Measurements from ENCODE around the gene DBI.
A peak's percentile ranks its signal among the peaks of the same experiment; 100 is the strongest.
"Not testable (repeated sequence)": the region's sequence is repeated elsewhere in the genome, so short reads cannot be mapped to it uniquely, and the experiment has no call there.

The DBI gene

DNA sequence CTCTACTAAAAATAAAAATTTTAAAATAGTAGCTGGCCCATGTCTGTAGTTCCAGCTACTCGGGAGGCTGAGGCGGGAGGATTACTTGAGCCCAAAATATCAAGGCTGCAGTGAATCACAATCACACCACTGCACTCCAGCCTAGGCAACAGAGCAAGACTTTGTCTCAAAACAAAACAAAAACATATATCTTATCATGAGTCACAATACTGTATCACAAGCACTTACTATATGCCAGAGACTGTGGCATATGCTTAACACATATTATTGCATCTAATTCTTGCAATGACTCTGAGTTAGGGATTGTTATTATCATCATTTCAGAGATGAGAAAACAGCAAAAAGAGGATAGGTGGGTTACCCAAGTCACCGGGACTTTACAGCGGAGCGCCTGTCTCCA lies 35.3 kb downstream of the DBI start:
- no peak for DNase-seq (ENCODE audit: low read depth)

- no peak for DNase-seq (ENCODE audit: low read depth)
Measured at GRCh38 chr2:119402645-119403560, 36.1 kb downstream of the DBI start.

GRCh38 chr2:119403618-119404017 lies 36.8 kb downstream of the DBI start:
- not testable (repeated sequence) for DNase-seq (ENCODE audit: low read depth)

DNA sequence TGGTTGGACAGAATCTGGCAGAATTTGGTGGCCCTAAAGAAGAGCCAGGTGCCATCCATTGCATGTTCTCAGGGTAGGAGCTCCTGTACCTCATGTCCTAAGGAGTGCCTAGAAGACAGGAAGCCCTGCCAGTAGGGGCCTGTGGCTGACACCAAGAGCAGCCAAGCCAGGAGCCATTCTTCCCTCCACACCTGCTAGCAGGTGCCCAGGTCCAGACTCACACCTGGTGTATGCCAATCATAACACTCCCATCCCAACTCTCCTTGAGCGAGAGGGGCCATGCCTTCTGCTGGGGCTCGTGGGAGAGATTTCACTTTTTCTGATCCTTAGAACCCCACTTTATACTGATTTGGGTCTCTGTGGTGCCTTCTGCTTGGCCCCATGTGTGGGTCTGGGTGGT lies 38.4 kb downstream of the DBI start:
- DNase-seq (ENCODE audit: low read depth), result no peak

- DNase-seq (ENCODE audit: low read depth), result peak; percentile 12
Measured at GRCh38 chr2:119407430-119408220, 40.8 kb downstream of the DBI start.

DNA sequence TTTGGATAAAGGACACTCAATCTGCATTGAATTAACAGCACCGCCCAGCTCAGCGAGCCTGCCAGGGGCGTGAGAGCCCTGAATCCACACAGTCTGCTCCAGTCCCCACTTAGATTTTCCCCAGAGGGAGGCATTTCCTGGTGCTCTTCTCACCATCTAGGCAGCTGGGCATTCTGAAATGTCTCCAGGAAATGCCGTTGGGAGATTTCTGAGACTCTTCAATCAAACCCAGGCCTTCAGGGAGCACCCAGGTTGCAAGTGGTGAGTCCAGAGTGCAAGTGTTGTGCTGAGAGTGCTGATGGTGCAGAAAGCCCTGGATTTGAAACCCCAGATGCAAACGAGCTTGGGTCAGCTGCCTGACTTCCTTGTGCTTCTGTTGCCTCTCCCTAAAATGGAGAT lies 41.4 kb downstream of the DBI start:
- DNase-seq (ENCODE audit: low read depth), result no peak

DNA sequence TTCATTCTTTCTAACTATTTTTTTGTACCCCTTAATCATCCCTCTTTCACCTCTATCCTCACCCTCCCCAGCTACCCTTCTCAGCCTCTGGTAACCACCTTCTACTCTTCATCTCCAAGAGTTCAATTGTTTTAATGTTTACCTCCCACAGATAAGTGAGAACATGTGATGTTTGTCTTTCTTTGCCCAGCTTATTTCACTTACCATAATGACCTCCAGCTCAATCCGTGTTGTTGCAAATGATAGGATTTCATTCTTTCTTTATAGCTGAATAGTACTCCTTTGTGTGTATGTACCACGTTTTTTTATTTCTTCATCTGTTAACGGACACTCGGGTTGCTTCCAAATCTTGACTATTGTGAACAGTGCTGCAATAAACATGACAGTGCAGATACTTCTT lies 42.7 kb downstream of the DBI start:
- no peak for DNase-seq (ENCODE audit: low read depth)

DNA sequence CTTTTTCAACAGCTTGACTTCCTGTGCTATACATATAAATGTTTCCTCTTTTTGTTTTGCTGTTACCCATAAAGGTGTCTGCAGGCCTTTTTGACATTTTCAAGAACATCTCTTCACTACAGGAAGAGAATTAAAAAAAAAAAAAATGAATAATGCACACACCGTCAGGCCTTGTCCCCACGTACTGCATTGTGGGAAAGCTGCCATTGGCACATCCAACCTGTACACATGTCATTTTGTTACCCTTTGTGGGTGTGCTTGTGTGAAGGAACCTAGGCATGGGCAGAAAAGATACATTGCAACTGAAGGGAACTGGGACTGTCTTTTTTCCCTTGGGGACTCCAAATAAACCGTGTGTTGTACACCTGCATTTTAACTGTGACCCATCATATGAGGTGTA lies 48.1 kb downstream of the DBI start:
- DNase-seq (ENCODE audit: low read depth), result no peak

GRCh38 chr2:119415630-119416029 lies 48.9 kb downstream of the DBI start:
- no peak for DNase-seq (ENCODE audit: low read depth)

GRCh38 chr2:119416299-119416923 lies 49.6 kb downstream of the DBI start:
- no peak for DNase-seq (ENCODE audit: low read depth)

DNA sequence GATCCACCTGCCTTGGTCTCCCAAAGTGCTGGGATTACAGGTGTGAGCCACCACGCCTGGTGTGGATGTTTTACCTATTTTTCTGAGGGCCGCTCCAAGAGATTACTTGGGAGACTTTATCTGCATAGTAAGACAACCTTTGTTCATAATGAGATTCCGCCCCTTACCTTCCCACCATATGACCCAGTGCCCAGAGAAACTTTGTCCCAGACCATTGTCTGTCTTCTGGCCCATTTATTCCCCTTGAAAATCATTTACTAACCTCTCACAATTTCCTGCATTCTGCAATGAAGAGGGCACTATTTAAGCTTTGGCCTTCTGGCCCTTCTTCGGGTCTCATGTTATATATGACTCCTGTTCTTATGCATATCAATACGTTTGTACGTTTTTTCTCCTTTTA lies 51.1 kb downstream of the DBI start:
- no peak for DNase-seq (ENCODE audit: low read depth)

- DNase-seq (ENCODE audit: low read depth), result no peak
Measured at GRCh38 chr2:119419065-119419464, 52.3 kb downstream of the DBI start.

DNA sequence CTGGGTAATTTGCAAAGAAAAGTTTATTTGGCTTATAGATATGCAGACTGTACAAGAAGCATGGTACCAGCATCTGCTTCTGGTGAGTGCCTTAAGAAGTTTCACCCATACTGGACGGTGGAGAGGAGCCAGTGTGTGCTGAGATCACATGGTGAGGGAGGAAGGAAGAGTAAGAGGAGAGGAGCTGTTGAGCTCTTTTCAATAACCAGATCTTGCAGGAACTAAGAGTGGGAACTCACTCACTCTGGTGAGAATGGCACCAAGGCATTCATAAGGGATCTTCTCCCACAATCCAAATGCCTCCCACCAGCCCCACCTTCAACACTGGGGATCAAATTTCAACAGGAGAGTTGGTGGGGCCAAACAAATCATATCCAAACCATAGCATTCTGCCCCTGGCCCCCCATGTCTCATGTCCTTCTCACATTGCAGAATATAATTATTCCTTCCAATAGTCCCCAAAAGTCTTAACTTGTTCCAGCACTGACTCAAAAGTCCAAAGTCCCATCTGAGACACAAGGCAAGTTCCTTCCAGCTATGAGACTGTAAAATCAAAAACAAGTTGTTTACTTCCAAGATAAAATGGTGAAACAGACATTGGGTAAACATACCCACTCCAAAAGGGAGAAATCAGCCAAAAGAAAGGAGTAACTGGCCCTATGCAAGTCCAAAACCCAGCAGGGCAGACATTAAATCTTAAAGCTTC lies 53.2 kb downstream of the DBI start:
- no peak for DNase-seq (ENCODE audit: low read depth)

DNA sequence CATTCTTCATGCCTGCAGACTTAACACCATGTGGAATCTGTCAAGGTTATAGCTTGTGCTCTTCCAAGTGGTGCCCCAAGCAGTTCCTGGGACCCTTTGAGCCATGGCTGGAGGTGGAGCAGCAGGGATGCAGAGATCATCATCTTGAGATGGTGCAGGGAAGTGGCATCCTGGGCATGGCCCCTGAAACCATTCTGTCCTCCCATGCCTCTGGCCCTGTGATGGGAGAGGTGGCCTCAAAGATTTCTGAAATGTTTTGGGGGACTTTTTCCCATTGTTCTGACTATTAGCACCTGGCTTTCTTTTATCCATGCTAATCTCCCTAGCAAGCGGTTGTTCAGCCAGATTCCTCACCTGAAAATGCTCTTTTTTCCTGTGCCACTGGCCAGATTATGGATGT lies 54.5 kb downstream of the DBI start:
- no peak for DNase-seq (ENCODE audit: low read depth)

DNA sequence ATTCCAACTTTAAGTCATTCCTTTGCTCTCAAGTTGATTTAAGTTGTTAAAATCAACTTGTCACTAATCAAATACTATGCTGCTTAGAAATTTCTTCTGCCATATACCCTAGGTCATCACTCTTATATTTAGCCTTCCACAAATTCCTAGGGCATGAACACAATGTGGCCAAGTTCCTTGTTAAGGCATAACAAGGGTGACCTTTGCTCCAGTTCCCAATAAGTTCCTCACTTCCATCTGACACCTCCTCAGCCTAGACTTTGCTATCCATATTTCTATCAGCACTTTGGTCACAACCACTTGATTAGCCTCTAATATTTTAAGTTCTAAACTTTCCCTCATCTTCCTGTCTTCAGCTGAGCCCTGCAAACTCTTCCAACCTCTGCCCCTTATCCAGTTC lies 55.0 kb downstream of the DBI start:
- no peak for DNase-seq (ENCODE audit: low read depth)
